Activated T-helper 2 cell treated with anti-CD3 and anti-CD28 coated beads, Interferon-gamma antibody, Interleukin-2, Interleukin-4, amounts not matched to agents 10 μg/mL and 5 μg/mL and 100 μg/mL, durations not matched to agents 14 hours and 24 hours and 36 hours (primary cell): ENCODE measurements around the gene MORN5. TPM values are rescaled to one million over a fixed set of nuclear protein-coding genes. Genes with fewer than 3 reads are reported as not detected.

Source experiments
- DNase-seq: peaks from one replicate; pipeline ENCODE4 v3.0.0; 2021; ENCODE audit warnings: low spot score
- H3K27ac Mint-ChIP-seq: one replicate; pipeline ENCODE4 v1.8.0; 2021; ENCODE audit warnings: mixed read lengths
- H3K27me3 Mint-ChIP-seq: one replicate; pipeline ENCODE4 v1.8.0; 2021; ENCODE audit warnings: low read depth, mixed read lengths
- H3K36me3 Mint-ChIP-seq: one replicate; pipeline ENCODE4 v1.8.0; 2021; ENCODE audit warnings: low read depth, mixed read lengths
- H3K4me1 Mint-ChIP-seq: one replicate; pipeline ENCODE4 v1.8.0; 2021; ENCODE audit warnings: low read depth, mixed read lengths
- H3K4me3 Mint-ChIP-seq: one replicate; pipeline ENCODE4 v1.8.0; 2021; ENCODE audit warnings: low read depth, mild to moderate bottlenecking, moderate library complexity, mixed read lengths
- H3K9me3 Mint-ChIP-seq: one replicate; pipeline ENCODE4 v1.8.0; 2021; ENCODE audit warnings: mixed read lengths
- intact Hi-C: fragments of 100-400 bp; cut with micrococcal nuclease; formaldehyde crosslinking; loops from one replicate; pipeline ENCODE4 v1.15.1; 2023
- total RNA-seq: library from RNA; stranded (reverse); gene quantifications from 2 replicates; pipeline ENCODE4 v1.2.3, GENCODE V29; 2022

The MORN5 gene
- total RNA-seq, 1 donor from 2014 or later, result not detected

GRCh38 chr9:122218071-122218934 is 58.6 kb downstream of the MORN5 start:
- H3K27ac Mint-ChIP-seq, result no peak overlapping the region
- H3K4me3 Mint-ChIP-seq, result no peak overlapping the region
- intact Hi-C loops, result loop anchor here (2.0 kb wide), 1 partner anchor 130 kb away; no protein-coding TSS in a partner anchor
- H3K9me3 Mint-ChIP-seq, result no peaks in the 10 kb centered on the region
- peaks cover 80% of the 10 kb centered on the region for H3K27me3 Mint-ChIP-seq
- DNase-seq, result no peak
- H3K4me1 Mint-ChIP-seq, result peaks cover 24% of the 10 kb centered on the region
- H3K36me3 Mint-ChIP-seq, result no peaks in the 10 kb centered on the region

DNA sequence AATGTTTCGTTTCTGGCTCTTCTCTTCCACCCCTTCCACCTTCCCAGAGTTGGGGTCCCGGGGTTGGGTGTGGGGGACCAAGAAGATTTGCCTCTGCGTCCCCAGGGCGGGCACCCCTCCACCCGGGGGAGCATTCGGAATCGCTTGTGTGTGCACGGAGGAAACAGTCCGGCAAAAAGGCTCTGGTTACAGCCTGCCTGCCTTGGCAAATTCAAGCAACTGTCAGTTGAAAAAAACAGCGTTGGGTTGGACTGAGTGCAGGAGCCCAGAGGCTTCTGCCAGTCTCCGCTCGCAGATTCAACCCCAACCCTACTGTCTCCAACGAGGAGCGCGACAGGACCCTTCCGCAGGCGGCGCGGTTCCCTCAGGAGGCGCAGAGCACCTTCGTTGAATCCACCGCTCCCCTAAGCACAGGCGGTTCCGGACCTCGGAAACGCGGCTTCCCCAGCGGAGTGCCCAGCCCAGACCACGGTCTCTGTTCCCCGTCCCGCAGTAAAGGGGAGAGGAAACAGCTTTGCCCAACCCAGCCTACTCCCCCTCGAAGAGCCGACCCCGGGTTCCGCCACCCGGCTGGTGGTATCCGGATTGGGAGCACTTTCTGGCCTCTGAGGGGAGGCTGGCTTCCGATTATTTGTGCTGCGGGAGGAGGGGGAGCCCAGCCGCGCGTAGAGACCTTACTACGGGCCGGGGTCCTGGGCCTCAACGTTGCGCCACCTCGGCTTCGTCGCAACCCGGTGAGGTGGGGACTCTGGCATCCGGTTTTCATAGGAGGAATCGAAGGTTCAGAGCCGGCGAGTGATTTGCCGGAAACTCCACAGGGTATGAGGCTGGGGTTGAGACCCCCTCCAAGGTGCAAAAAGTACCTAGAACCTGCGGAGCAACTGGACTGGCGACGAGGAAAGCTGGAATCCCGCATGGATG is 59.5 kb downstream of the MORN5 start:
- intact Hi-C loops, result loop anchor here (1.0 to 2.0 kb wide), 2 partner anchors 10 to 130 kb away; no protein-coding TSS in a partner anchor
- peaks cover 24% of the 10 kb centered on the region for H3K4me1 Mint-ChIP-seq
- H3K27me3 Mint-ChIP-seq, result peaks cover 85% of the 10 kb centered on the region
- no peaks in the 10 kb centered on the region for H3K36me3 Mint-ChIP-seq
- no peak for DNase-seq
- H3K9me3 Mint-ChIP-seq, result no peaks in the 10 kb centered on the region
- H3K27ac Mint-ChIP-seq, result no peak overlapping the region
- peak overlapping the region; percentile 28 for H3K4me3 Mint-ChIP-seq

GRCh38 chr9:122219856-122220672 is 60.4 kb downstream of the MORN5 start:
- intact Hi-C loops, result loop anchor here (1.0 to 2.0 kb wide), 2 partner anchors 9 to 129 kb away; no protein-coding TSS in a partner anchor
- no peaks in the 10 kb centered on the region for H3K36me3 Mint-ChIP-seq
- no peak for DNase-seq
- no peak overlapping the region for H3K27ac Mint-ChIP-seq
- no peaks in the 10 kb centered on the region for H3K9me3 Mint-ChIP-seq
- no peak overlapping the region for H3K4me3 Mint-ChIP-seq
- H3K4me1 Mint-ChIP-seq, result peaks cover 22% of the 10 kb centered on the region
- H3K27me3 Mint-ChIP-seq, result peaks cover 86% of the 10 kb centered on the region

GRCh38 chr9:122220673-122221182 is 61.0 kb downstream of the MORN5 start:
- no peak for DNase-seq
- Mint-ChIP-seq H3K9me3 (no peaks in the 10 kb centered on the region), H3K27ac (no peak overlapping the region), H3K4me3 (no peak overlapping the region), H3K4me1 (peaks cover 22% of the 10 kb centered on the region), H3K27me3 (peaks cover 81% of the 10 kb centered on the region), H3K36me3 (no peaks in the 10 kb centered on the region)
- intact Hi-C loops, result no loop called here

DNA sequence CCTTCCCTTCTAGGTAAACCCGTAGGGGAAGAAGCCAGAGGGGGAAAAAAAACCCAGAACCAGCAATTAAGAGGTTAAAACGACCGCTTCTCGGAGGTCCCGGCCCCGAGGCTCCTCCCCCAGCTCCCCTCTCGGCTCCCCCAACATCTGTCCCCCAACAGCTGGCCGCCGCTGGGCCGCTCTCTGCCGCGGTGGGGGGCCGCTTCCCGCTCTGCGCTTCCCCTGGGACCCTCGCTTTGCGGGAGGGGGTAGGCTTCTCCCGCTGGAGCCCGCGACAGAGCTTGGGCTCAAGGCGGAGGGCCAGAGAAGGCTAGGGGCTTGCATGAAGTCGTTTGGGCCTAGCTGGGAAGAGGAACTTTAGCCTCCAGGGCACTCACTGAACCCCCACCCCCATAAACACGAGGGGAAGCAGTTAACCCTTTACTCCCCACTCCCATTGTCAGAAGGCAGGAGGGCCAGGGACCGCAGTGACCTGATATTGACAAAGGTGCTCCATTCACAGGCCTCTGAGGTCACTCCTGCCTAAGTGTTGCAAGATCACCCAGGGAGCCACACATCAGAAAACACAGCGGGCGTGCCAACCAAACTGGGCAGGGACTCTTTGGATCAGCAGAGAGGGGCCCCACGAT is 61.6 kb downstream of the MORN5 start:
- H3K36me3 Mint-ChIP-seq, result no peaks in the 10 kb centered on the region
- peaks cover 78% of the 10 kb centered on the region for H3K27me3 Mint-ChIP-seq
- no peak overlapping the region for H3K27ac Mint-ChIP-seq
- peaks cover 22% of the 10 kb centered on the region for H3K4me1 Mint-ChIP-seq
- DNase-seq, result no peak
- H3K4me3 Mint-ChIP-seq, result no peak overlapping the region
- intact Hi-C loops, result no loop called here
- no peaks in the 10 kb centered on the region for H3K9me3 Mint-ChIP-seq

- Mint-ChIP-seq H3K4me1 (peaks cover 21% of the 10 kb centered on the region), H3K36me3 (no peaks in the 10 kb centered on the region), H3K4me3 (no peak overlapping the region), H3K27ac (no peak overlapping the region), H3K27me3 (peaks cover 78% of the 10 kb centered on the region), H3K9me3 (no peaks in the 10 kb centered on the region)
- intact Hi-C loops, result no loop called here
- DNase-seq, result no peak
These were observed 63.1 kb downstream of the MORN5 start for GRCh38 chr9:122222791-122223190.

- Mint-ChIP-seq H3K4me1 (peaks cover 14% of the 10 kb centered on the region), H3K27ac (no peak overlapping the region), H3K36me3 (no peaks in the 10 kb centered on the region), H3K9me3 (no peaks in the 10 kb centered on the region), H3K27me3 (peaks cover 74% of the 10 kb centered on the region), H3K4me3 (no peak overlapping the region)
- intact Hi-C loops, result no loop called here
- no peak for DNase-seq
These were observed 63.7 kb downstream of the MORN5 start for GRCh38 chr9:122223435-122223834.

GRCh38 chr9:122225312-122226141 is 65.8 kb downstream of the MORN5 start:
- Mint-ChIP-seq H3K36me3 (no peaks in the 10 kb centered on the region), H3K27ac (no peak overlapping the region), H3K27me3 (peaks cover 55% of the 10 kb centered on the region), H3K4me1 (peaks cover 3% of the 10 kb centered on the region), H3K4me3 (no peak overlapping the region), H3K9me3 (no peaks in the 10 kb centered on the region)
- DNase-seq, result no peak
- intact Hi-C loops, result no loop called here

DNA sequence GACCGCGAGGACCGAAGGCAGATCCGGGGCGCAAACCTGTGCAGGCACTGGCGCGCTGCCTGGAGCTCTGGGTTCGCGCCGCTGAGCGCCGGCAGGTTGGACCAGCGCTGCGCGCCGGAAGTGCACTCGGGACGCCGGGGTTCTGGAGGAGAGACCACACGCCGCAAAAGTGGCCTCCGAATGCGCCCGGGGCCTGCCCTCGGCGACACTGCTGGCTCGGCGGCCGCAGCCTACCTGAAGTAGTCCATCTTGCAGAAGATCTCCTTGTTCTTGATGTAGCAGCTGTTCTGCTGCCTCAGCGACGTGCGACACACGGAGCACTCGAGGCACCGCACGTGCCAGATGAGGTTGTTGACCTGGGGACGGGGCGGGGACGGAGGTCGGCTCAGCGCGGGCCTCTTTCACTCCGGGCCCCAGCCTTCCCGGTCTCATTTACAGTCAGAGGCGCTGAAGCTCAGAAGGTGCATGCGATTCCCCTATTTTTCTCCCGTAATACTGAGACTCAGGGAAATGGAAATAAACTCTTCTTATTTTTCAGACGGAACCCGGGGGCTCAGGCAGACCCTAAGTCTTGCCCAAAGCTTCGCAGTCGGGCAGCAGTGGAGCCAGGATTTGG is 66.5 kb downstream of the MORN5 start:
- no peak overlapping the region for H3K4me3 Mint-ChIP-seq

DNA sequence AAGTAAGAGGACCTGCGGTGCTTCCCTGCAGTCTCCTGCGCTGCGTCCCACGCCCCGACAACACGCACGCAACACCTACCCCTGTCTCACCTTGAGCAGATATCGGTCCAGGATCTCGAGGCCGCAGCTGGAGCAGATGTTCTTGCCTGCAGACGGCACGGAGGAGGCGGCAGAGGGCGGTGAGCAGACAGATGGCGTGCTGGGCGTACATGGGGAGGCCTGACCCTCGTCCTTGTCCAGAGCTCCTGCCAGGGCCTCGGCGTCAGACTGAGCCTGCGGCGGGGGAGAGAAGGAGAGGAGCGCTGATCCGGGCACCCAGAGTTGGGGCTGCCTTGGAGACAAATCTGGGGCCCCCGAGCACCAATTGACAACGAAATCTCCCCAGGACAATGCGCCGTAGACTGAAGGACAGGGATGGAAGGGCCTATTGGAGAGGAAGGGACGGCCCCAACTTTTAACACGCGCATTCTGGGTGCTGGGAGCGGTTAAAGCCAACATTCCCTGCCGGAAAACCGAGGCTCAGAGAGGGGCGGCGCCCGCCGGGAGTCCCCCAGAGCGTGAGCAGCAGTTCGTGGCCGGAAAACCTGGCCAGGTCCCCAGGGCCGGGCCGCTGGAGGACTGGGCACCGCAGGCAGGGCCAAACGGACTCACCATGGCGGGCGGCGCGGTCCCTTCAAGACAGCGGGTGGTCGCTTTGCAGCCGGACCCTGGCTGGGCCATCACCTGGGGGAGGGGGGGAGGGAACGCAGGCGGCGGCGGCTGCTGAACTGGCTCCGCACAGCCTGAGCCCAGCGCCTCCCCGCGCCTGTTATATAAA is 67.3 kb downstream of the MORN5 start:
- Mint-ChIP-seq H3K4me1 (peaks cover 3% of the 10 kb centered on the region), H3K9me3 (no peaks in the 10 kb centered on the region), H3K4me3 (no peak overlapping the region), H3K27me3 (peaks cover 46% of the 10 kb centered on the region), H3K36me3 (no peaks in the 10 kb centered on the region), H3K27ac (no peak overlapping the region)
- intact Hi-C loops, result no loop called here
- no peak for DNase-seq

More for the DNA sequence above, 66.5 kb downstream of the MORN5 start:
- Mint-ChIP-seq H3K9me3 (no peaks in the 10 kb centered on the region), H3K36me3 (no peaks in the 10 kb centered on the region), H3K4me1 (peaks cover 3% of the 10 kb centered on the region), H3K27me3 (peaks cover 49% of the 10 kb centered on the region), H3K27ac (no peak overlapping the region)
- DNase-seq, result no peak
- intact Hi-C loops, result no loop called here
